ENCODE measurements around the gene EFEMP2. TPM values are rescaled to one million over a fixed set of nuclear protein-coding genes. Genes with fewer than 3 reads are reported as not detected.

EFEMP2 gene
- polyA plus RNA-seq, 1 experiment = 497 TPM

DNA sequence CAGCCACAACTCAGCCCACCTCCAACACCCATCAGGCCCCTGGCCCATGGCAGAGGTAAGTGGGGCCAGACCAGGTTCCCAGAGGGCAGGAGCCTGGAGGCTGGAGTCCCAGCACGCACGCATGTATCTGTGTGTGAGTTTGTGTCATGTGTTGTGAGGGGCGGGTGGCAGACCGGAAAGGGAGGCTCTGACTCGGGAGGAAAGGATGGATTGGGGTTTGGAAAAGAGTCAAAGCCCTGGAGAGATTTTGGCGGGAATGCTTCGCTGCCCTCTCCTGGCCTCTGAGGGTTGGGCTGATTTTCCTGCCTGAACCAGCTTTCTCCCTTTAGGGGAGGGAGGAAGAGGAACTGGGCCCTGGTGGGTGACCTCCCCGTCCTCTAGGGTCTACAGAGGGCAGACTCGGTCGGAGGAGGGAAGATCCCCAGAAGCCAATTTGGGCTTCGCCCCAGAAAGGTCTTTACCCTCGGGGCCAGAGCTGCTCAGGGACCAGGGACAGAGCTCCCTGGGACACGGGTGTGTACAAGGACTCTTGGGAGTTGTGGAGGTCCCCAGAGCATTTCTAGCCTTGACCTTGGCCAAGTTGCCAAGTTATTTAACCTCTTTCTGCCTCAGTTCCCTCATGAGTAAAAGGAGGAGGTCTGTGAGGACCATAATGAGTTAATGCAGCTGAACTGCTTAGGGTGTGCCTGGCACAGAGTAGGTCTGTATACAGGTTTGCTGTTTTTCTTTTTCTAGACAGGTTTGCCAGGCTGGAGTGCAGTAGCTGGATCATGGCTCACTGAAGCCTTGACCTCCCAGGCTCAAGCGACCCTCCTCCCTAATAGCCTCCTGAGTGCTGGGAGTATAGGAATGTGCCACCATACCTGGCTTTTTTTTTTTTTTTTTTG lies 39.3 kb upstream of the EFEMP2 start:
- TF ChIP-seq, protein P1, sequence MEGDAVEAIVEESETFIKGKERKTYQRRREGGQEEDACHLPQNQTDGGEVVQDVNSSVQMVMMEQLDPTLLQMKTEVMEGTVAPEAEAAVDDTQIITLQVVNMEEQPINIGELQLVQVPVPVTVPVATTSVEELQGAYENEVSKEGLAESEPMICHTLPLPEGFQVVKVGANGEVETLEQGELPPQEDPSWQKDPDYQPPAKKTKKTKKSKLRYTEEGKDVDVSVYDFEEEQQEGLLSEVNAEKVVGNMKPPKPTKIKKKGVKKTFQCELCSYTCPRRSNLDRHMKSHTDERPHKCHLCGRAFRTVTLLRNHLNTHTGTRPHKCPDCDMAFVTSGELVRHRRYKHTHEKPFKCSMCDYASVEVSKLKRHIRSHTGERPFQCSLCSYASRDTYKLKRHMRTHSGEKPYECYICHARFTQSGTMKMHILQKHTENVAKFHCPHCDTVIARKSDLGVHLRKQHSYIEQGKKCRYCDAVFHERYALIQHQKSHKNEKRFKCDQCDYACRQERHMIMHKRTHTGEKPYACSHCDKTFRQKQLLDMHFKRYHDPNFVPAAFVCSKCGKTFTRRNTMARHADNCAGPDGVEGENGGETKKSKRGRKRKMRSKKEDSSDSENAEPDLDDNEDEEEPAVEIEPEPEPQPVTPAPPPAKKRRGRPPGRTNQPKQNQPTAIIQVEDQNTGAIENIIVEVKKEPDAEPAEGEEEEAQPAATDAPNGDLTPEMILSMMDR (IDR thresholded peaks at IDR 0.05; ENCODE audit: insufficient read depth, low read depth, low read length) = peak; percentile 37
- Histone ChIP-seq H3K27me3 (ENCODE audit: control insufficient read depth, insufficient read depth, low read length) (no peaks in the 10 kb centered on the region), H3K4me3 (ENCODE audit: low read depth, low read length) (no peak overlapping the region), H3K36me3 (ENCODE audit: control insufficient read depth, insufficient read depth, low read length) (peaks cover 2% of the 10 kb centered on the region)
- DNase-seq (ENCODE audit: low read depth) = peak; percentile 67
- POLR2A ChIA-PET = interaction anchor here (0.6 kb wide), 3 partner anchors 11 to 354 kb away, joined by 3 to 6 read pairs (median 3); no protein-coding TSS in a partner anchor
- CTCF ChIA-PET = interaction anchor here (1.0 to 3.7 kb wide), 7 partner anchors 10 to 78 kb away, joined by 3 to 57 read pairs (median 8); partner anchors contain the start of genes CCDC85B, FIBP and FOSL1

DNA sequence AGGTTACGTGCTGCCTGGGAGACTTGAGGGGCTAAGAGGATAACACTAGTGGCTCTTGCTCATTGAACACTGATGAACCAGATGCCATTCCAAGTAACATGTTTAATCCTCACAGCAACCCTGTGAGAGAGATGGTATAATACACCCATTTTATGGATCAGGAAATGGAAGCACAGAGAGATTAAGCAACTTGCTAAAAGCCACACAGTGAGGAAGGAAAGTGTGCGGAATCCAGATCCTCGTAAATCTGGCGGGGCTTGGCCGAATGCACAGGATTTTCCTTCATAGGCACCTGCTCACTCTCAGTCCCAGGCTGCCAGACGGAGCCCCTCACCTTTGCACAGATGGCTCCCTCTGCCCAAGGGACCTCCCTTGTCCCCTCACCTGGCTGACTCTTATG lies 35.3 kb upstream of the EFEMP2 start:
- TF ChIP-seq, protein P1 (IDR thresholded peaks at IDR 0.05; ENCODE audit: insufficient read depth, low read depth, low read length) = no peak
- H3K36me3 ChIP-seq (ENCODE audit: control insufficient read depth, insufficient read depth, low read length) = no peaks in the 10 kb centered on the region
- ChIA-PET POLR2A (no interaction called here), CTCF (interaction anchor here (1.1 kb wide), 1 partner anchor 21 kb away, joined by 3 read pairs; no protein-coding TSS in a partner anchor)
- no peak for DNase-seq (ENCODE audit: low read depth)
- H3K27me3 ChIP-seq (ENCODE audit: control insufficient read depth, insufficient read depth, low read length) = no peaks in the 10 kb centered on the region
- no peak overlapping the region for H3K4me3 ChIP-seq (ENCODE audit: low read depth, low read length)

DNA sequence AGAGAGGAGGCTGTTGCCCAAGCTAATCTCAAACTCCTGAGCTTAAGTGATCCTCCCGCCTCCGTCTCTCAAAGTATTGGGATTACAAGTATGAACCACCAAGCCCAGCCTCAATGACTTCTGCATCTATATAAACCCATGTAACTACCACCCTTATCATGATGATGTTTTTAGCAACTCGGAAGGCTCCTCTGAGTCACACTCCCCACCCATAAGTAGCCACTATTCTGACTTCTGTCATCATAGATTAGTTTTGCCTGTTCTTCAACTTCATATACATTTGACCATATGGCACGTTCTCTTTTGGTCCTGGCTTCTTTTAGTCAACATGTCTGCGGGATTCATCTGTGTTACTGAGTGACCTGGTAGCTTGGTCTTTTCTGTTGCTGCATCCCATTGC lies 34.0 kb upstream of the EFEMP2 start:
- DNase-seq (ENCODE audit: low read depth) = no peak
- TF ChIP-seq, protein P1 (IDR thresholded peaks at IDR 0.05; ENCODE audit: insufficient read depth, low read depth, low read length) = no peak
- no peak overlapping the region for H3K4me3 ChIP-seq (ENCODE audit: low read depth, low read length)
- ChIA-PET POLR2A (no interaction called here), CTCF (interaction anchor here (1.1 to 1.4 kb wide), 3 partner anchors 18 to 138 kb away, joined by 3 to 6 read pairs (median 3); partner anchors contain the start of gene FIBP)
- no peaks in the 10 kb centered on the region for H3K27me3 ChIP-seq (ENCODE audit: control insufficient read depth, insufficient read depth, low read length)
- H3K36me3 ChIP-seq (ENCODE audit: control insufficient read depth, insufficient read depth, low read length) = no peaks in the 10 kb centered on the region

DNA sequence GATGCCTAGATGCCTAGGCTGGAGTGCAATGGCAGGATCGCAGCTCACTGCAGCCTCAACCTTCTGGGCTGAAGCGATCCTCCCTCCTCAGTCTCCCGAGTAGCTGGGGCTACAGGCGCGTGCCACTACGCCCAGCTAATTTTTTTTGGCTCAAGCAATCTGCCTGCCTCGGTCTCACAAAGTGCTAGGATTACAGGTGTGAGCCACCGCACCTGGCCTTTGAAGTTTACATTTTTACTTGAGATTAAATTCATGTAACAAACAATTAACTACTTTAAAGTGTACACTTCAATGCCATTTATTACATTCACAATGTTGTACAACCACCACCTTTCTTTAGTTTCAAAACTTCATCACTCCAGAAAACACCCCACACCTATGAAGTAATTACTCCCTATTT lies 31.1 kb upstream of the EFEMP2 start:
- H3K36me3 ChIP-seq (ENCODE audit: control insufficient read depth, insufficient read depth, low read length) = no peaks in the 10 kb centered on the region
- ChIA-PET POLR2A (interaction anchor here (0.5 to 2.2 kb wide), 2 partner anchors 12 to 13 kb away, joined by 3 to 5 read pairs; no protein-coding TSS in a partner anchor), CTCF (interaction anchor here (0.6 to 11.3 kb wide), 2 partner anchors 11 to 17 kb away, joined by 3 to 130 read pairs; partner anchors contain the start of genes CCDC85B and FIBP)
- no peak for DNase-seq (ENCODE audit: low read depth)
- no peaks in the 10 kb centered on the region for H3K27me3 ChIP-seq (ENCODE audit: control insufficient read depth, insufficient read depth, low read length)
- TF ChIP-seq, protein P1 (IDR thresholded peaks at IDR 0.05; ENCODE audit: insufficient read depth, low read depth, low read length) = no peak
- H3K4me3 ChIP-seq (ENCODE audit: low read depth, low read length) = no peak overlapping the region

DNA sequence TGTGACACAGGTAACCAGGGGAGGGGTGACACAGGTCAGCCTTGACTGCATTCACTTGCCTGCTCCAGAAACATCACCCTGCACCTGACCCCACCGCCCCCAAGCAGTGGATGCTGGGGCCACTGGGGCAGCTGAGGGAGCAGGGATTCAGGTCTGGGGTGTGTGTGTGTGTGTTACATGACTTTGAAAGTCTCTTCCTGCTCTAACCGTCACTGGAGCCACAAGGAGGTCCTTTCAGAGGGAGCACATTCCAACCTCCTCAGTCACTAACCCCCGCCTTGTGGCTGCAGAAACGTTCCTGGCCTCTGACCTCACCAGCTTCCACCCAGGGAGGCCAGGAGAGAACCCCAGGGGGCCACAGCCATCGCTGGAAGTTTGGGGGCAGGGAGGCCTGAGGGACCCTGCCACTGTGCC lies 30.5 kb upstream of the EFEMP2 start:
- ChIA-PET CTCF (interaction anchor here (0.6 to 11.3 kb wide), 4 partner anchors 10 to 16 kb away, joined by 3 to 130 read pairs (median 3); partner anchors contain the start of genes CCDC85B and FIBP), POLR2A (interaction anchor here (2.2 kb wide), 1 partner anchor 12 kb away, joined by 5 read pairs; no protein-coding TSS in a partner anchor)
- H3K27me3 ChIP-seq (ENCODE audit: control insufficient read depth, insufficient read depth, low read length) = no peaks in the 10 kb centered on the region
- peak; percentile 68 for DNase-seq (ENCODE audit: low read depth)
- H3K36me3 ChIP-seq (ENCODE audit: control insufficient read depth, insufficient read depth, low read length) = no peaks in the 10 kb centered on the region
- TF ChIP-seq, protein P1 (IDR thresholded peaks at IDR 0.05; ENCODE audit: insufficient read depth, low read depth, low read length) = no peak
- H3K4me3 ChIP-seq (ENCODE audit: low read depth, low read length) = no peak overlapping the region

Data from BJ (cell line).